NCI-H226 (cell line): ENCODE measurements around the gene RNF224.
"Not testable (repeated sequence)": the region's sequence is repeated elsewhere in the genome, so short reads cannot be mapped to it uniquely, and the experiment has no call there.

Source experiments
- DNase-seq: peaks from one replicate; pipeline ENCODE4 v3.0.0-alpha.2; 2015

The RNF224 gene

GRCh38 chr9:137255448-137256114 lies 28.3 kb downstream of the RNF224 start:
- no peak for DNase-seq

GRCh38 chr9:137256362-137256761 lies 29.1 kb downstream of the RNF224 start:
- no peak for DNase-seq

- DNase-seq, result no peak
Measured at GRCh38 chr9:137256856-137257255, 29.6 kb downstream of the RNF224 start.

- DNase-seq, result not testable (repeated sequence)
Measured at GRCh38 chr9:137262173-137262908, 35.0 kb downstream of the RNF224 start.

GRCh38 chr9:137262909-137263285 lies 35.6 kb downstream of the RNF224 start:
- no peak for DNase-seq

GRCh38 chr9:137263506-137263905 lies 36.2 kb downstream of the RNF224 start:
- DNase-seq, result no peak

GRCh38 chr9:137264067-137264466 lies 36.8 kb downstream of the RNF224 start:
- DNase-seq, result no peak

GRCh38 chr9:137265496-137266161 lies 38.3 kb downstream of the RNF224 start:
- DNase-seq, result no peak

GRCh38 chr9:137266162-137266527 lies 38.8 kb downstream of the RNF224 start:
- no peak for DNase-seq

- DNase-seq, result no peak
Measured at GRCh38 chr9:137266585-137267453, 39.5 kb downstream of the RNF224 start.

- DNase-seq, result no peak
Measured at GRCh38 chr9:137267933-137268355, 40.6 kb downstream of the RNF224 start.

- no peak for DNase-seq
Measured at GRCh38 chr9:137268538-137269201, 41.4 kb downstream of the RNF224 start.

- no peak for DNase-seq
Measured at GRCh38 chr9:137269231-137269772, 42.0 kb downstream of the RNF224 start.

- no peak for DNase-seq
Measured at GRCh38 chr9:137270929-137271695, 43.8 kb downstream of the RNF224 start.

- no peak for DNase-seq
Measured at GRCh38 chr9:137271696-137272076, 44.4 kb downstream of the RNF224 start.

GRCh38 chr9:137272241-137273094 lies 45.2 kb downstream of the RNF224 start:
- no peak for DNase-seq

GRCh38 chr9:137273095-137273490 lies 45.8 kb downstream of the RNF224 start:
- no peak for DNase-seq

GRCh38 chr9:137273611-137274320 lies 46.5 kb downstream of the RNF224 start:
- no peak for DNase-seq

GRCh38 chr9:137275203-137275587 lies 47.9 kb downstream of the RNF224 start:
- DNase-seq, result no peak
